Measurements from ENCODE around the gene TTC17.

GRCh38 chr11:43507171-43507570, 148.5 kb downstream of the TTC17 start:
- TF ChIP-seq CTCF (IDR thresholded peaks at IDR 0.05; ENCODE audit: low read depth, low read length, missing input control), result no peak
- no peak for TF ChIP-seq MAX (IDR thresholded peaks at IDR 0.05)
- no peak for TF ChIP-seq SP1 (IDR thresholded peaks at IDR 0.05)
- TF ChIP-seq JUND (IDR thresholded peaks at IDR 0.05), result no peak
- no peak for TF ChIP-seq REST (IDR thresholded peaks at IDR 0.05)
- no peak for TF ChIP-seq YY1 (IDR thresholded peaks at IDR 0.05)
- no peak for TF ChIP-seq EGR1 (IDR thresholded peaks at IDR 0.05; ENCODE audit: low read depth in 2 of 2)
- no peak for TF ChIP-seq RAD21 (IDR thresholded peaks at IDR 0.05)
- no peak for TF ChIP-seq FOXA2 (IDR thresholded peaks at IDR 0.05)
- no peak for TF ChIP-seq HNF4G (IDR thresholded peaks at IDR 0.05)
- no peak for TF ChIP-seq TAF1 (conservative IDR thresholded peaks at IDR 0.05)
- TF ChIP-seq ZBTB33 (IDR thresholded peaks at IDR 0.05), result no peak
- no peak for TF ChIP-seq ATF3 (IDR thresholded peaks at IDR 0.05)

All from liver (tissue), 3 donors.